HepG2 (cell line): ENCODE data around the gene CHRNA7.

Experiments
- CBX1 ChIP-seq: IDR thresholded peaks from one replicate; pipeline ENCODE4 v1.6.1; 2016; ENCODE audit warnings: antibody characterized with exemption, low read depth
- ZNF180 ChIP-seq: sonication (generic); formaldehyde crosslinking; IDR thresholded peaks from 2 replicates; pipeline ENCODE4 v1.4.0; 2020; ENCODE audit warnings: low read depth, missing genetic modification reagents, borderline replicate concordance
- TF ChIP-seq, protein P1 (sequence below): sonication (generic); formaldehyde crosslinking; IDR thresholded peaks from 2 replicates; pipeline ENCODE4 v1.5.1; 2020; ENCODE audit warnings: missing genetic modification reagents, mild to moderate bottlenecking, borderline replicate concordance

DNA sequence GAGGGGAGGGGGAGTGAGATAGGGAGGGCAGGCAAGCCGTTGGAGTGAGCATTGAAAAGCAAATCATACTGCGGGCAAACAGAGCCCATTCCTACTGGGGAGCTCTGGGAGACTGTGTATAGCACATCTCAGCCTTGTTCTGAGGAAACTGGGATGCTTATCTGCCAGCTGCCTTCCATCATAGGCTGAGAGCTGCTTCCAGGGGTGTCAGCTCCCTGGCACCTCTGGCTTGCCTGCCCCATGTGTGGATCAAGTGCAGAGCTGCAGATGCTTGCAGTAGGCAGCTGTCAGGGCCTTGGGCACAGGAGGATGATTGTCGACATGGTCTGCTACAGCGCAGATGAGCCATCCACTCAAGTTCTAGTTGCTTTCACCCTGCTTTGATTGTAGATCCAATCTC, 86.8 kb downstream of the CHRNA7 start:
- TF ChIP-seq CBX1 (no peak), ZNF180 (CRISPR knock-in tag) (no peak)
- TF ChIP-seq, protein P1, sequence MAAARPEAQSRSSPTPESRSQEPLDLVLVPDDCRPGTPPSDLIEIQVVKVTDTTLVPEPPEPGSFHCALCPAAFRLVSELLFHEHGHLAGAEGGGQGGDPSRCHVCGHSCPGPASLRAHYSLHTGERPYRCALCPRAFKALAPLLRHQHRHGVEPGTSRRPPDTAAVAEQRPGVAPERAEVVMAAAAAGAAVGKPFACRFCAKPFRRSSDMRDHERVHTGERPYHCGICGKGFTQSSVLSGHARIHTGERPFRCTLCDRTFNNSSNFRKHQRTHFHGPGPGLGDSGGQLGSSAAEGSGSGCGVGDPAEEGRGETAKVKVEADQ (CRISPR knock-in tag): no peak
